Peyer's patch (tissue), 4 donors: ENCODE data around the gene GFY. TPM values are rescaled to one million over a fixed set of nuclear protein-coding genes. Genes with fewer than 3 reads are reported as not detected.
A peak's percentile ranks its signal among the peaks of the same experiment; 100 is the strongest.

ENCODE experiments used
- DNase-seq, 3 donors: peaks; one replicate each; pipeline ENCODE4 v3.0.0-alpha.2; 2017 to 2019
- H3K27ac ChIP-seq, 4 donors: fragments of 200-600 bp; sonication (generic); one replicate each; pipeline ENCODE4 v1.5.1; 2016 to 2019
- H3K27me3 ChIP-seq, 2 donors: fragments of 200-600 bp; sonication (generic); one replicate each; pipeline ENCODE4 v1.5.1; 2019
- H3K36me3 ChIP-seq, 3 donors: fragments of 200-600 bp; sonication (generic); one replicate each; pipeline ENCODE4 v1.5.1; 2016 to 2019
- H3K4me1 ChIP-seq, 4 donors: fragments of 200-600 bp; sonication (generic); one replicate each; pipeline ENCODE4 v1.5.1; 2016 to 2019
- H3K4me3 ChIP-seq, 4 donors: fragments of 200-600 bp; sonication (generic); 1 replicate in 3 of 4; 2 replicates in 1 of 4; pipeline ENCODE4 v1.5.1; 2016 to 2019; ENCODE audit warnings: mild to moderate bottlenecking in 1 of 4
- H3K9me3 ChIP-seq, 4 donors: fragments of 200-600 bp; sonication (generic); one replicate each; pipeline ENCODE4 v1.5.1; 2016 to 2019; ENCODE audit warnings: mild to moderate bottlenecking in 1 of 4
- POLR2A ChIP-seq, 2 donors: fragments of 450-650 bp; IDR thresholded peaks; one replicate each; pipeline ENCODE4 v1.5.1; 2017; ENCODE audit warnings: antibody characterized with exemption in 2 of 2, mild to moderate bottlenecking in 2 of 2, moderate library complexity in 2 of 2
- total RNA-seq, 4 donors: library from RNA; depleted of rRNA; stranded (reverse); fragments of >200 nt; gene quantifications; one replicate each; pipeline ENCODE4 v1.1.0, GENCODE V29; 2016
- TF ChIP-seq, protein P1 (sequence below), 6 experiments: fragments of 450-650 bp in 4 of 6; fragments of 200-600 bp in 2 of 6; sonication (generic) in 1 of 6; IDR thresholded peaks; one replicate each; pipeline ENCODE4 v1.5.1; 2017 to 2019; ENCODE audit warnings: antibody characterized with exemption in 6 of 6, mild to moderate bottlenecking in 3 of 6, moderate library complexity in 1 of 6

Gene GFY
- total RNA-seq, 4 donors from 2014 or later = not detected

DNA sequence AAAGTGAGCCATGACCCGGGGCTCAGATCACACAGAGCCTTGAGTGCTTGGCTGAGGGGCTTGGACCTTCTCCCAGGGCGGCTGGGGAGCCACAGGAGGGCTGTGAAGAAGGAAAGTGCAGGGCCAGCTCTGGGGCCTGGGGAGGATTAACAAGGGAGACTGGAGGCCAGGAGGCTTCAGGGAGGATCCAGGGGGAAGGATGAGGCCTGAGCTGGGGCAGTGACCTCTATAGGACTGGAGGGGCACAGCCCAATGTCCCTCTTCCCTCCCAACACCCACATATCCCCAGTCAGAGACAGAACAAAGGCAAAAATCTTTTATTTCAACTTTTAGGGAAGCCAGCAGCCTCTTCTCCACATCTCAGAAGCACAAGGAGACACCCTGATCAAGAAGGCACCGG, 20.8 kb downstream of the GFY start:
- peaks cover 0 to 21% (median 3%) of the 10 kb centered on the region in 4 donors for H3K4me1 ChIP-seq
- no peak overlapping the region for H3K4me3 ChIP-seq
- H3K9me3 ChIP-seq = no peaks in the 10 kb centered on the region
- H3K27me3 ChIP-seq = peaks cover 0 to 15% of the 10 kb centered on the region in 2 donors
- no peak for DNase-seq
- H3K27ac ChIP-seq = no peak overlapping the region
- TF ChIP-seq, protein P1, sequence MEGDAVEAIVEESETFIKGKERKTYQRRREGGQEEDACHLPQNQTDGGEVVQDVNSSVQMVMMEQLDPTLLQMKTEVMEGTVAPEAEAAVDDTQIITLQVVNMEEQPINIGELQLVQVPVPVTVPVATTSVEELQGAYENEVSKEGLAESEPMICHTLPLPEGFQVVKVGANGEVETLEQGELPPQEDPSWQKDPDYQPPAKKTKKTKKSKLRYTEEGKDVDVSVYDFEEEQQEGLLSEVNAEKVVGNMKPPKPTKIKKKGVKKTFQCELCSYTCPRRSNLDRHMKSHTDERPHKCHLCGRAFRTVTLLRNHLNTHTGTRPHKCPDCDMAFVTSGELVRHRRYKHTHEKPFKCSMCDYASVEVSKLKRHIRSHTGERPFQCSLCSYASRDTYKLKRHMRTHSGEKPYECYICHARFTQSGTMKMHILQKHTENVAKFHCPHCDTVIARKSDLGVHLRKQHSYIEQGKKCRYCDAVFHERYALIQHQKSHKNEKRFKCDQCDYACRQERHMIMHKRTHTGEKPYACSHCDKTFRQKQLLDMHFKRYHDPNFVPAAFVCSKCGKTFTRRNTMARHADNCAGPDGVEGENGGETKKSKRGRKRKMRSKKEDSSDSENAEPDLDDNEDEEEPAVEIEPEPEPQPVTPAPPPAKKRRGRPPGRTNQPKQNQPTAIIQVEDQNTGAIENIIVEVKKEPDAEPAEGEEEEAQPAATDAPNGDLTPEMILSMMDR (IDR thresholded peaks at IDR 0.05) = no peak
- no peak for TF ChIP-seq POLR2A (IDR thresholded peaks at IDR 0.05)
- H3K36me3 ChIP-seq = peaks cover 0 to 21% (median 0%) of the 10 kb centered on the region in 3 donors

DNA sequence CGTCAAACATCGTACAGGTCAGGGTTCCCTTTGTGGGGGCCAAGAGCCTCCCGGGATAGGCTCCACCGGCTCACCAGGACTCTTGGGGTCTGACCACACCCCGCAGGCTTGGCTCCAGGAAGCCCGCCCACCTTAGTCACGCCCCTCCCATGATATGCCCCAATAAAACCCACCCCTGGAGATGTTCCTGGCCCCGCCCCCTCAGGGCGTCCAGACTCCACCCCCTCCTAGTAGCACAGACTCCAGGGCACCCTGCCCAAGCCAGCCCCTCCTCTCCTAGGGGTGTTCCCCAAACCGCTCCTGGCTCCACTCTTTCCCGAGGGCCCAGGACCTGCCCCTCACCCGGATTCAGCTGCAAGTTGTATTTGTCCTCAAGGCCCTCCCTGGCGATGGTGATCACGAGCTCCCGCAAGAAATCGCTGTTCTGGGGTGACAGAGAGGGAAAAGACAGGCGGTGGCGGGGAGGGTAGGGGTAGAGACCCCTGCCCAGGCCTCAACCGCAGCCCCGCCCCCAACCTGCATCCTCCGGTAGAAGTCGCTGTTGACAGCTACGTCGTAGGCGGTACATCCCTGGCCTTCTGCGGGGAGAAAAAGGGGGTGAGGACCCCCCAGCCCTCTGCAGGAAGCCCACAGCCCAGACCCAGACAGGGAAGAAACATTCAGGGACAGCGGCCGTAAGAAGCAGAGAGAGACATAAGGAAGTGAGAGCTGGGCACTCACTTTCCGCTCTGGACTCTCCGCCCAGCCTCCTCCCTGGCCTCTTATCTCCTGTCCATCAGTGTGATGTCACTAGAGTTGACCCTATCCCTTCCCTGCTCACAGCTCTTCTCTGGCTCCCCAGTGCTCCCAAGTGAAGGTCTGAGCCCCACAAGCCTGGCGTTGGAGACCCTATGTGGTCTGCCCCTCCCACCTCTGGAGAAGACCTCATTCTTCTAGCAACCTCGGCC, 22.6 kb downstream of the GFY start:
- H3K4me1 ChIP-seq = peaks cover 0 to 14% (median 3%) of the 10 kb centered on the region in 4 donors
- DNase-seq = no peak
- H3K4me3 ChIP-seq = no peak overlapping the region
- H3K36me3 ChIP-seq = peaks cover 0 to 21% (median 0%) of the 10 kb centered on the region in 3 donors
- H3K9me3 ChIP-seq = no peaks in the 10 kb centered on the region
- H3K27me3 ChIP-seq = no peaks in the 10 kb centered on the region
- H3K27ac ChIP-seq = no peak overlapping the region
- TF ChIP-seq, protein P1 (IDR thresholded peaks at IDR 0.05) = no peak
- TF ChIP-seq POLR2A (IDR thresholded peaks at IDR 0.05) = no peak

DNA sequence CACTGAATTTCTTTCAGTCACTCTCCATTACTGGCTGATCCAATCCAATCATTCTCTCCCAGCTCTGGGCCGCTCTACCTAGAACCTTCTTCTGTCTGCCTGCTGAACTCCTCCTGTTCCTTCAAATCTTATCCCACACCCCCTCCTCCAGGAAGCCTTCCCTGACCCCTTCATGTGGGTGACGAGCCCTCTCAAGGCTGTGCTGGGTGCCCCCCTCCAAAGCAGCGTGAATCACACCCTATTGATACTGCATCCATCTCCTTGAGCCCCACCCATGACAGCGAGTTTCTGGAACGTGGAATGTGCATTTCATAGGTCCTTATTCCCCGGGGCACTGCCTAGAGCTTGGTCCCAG, 23.2 kb downstream of the GFY start:
- H3K9me3 ChIP-seq = no peaks in the 10 kb centered on the region
- H3K36me3 ChIP-seq = peaks cover 0 to 21% (median 0%) of the 10 kb centered on the region in 3 donors
- DNase-seq = no peak
- peaks cover 0 to 10% (median 3%) of the 10 kb centered on the region in 4 donors for H3K4me1 ChIP-seq
- no peaks in the 10 kb centered on the region for H3K27me3 ChIP-seq
- H3K27ac ChIP-seq = no peak overlapping the region
- TF ChIP-seq, protein P1 (IDR thresholded peaks at IDR 0.05) = no peak
- TF ChIP-seq POLR2A (IDR thresholded peaks at IDR 0.05) = no peak
- H3K4me3 ChIP-seq = no peak overlapping the region

DNA sequence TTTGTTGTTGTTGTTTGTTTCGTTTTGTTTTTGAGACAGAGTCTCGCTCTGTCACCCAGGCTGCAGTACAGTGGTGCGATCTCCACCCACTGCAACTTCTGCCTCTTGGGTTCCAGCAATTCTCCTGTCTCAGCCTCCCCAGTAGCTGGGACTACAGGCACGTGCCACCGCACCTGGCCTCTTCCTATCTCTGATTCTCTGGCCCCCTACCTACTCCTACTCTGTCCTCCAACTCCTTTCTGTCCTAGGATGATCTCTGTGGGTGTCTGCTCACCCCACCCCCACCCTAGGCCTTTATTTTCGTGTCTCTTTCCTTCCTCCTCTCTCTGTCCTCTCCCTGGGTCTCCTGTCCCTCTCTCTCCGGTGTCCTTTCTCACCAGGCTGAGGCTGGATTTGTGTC, 25.2 kb downstream of the GFY start:
- peaks cover 3 to 21% (median 13%) of the 10 kb centered on the region in 4 donors for H3K4me1 ChIP-seq
- DNase-seq = no peak
- H3K27me3 ChIP-seq = no peaks in the 10 kb centered on the region
- peak overlapping the region in 1 of 4 donors; percentile 98 for H3K4me3 ChIP-seq
- TF ChIP-seq, protein P1 (IDR thresholded peaks at IDR 0.05) = no peak
- no peak for TF ChIP-seq POLR2A (IDR thresholded peaks at IDR 0.05)
- H3K27ac ChIP-seq = peak overlapping the region in 1 of 4 donors; percentile 25
- H3K9me3 ChIP-seq = no peaks in the 10 kb centered on the region
- peaks cover 0 to 21% (median 0%) of the 10 kb centered on the region in 3 donors for H3K36me3 ChIP-seq

DNA sequence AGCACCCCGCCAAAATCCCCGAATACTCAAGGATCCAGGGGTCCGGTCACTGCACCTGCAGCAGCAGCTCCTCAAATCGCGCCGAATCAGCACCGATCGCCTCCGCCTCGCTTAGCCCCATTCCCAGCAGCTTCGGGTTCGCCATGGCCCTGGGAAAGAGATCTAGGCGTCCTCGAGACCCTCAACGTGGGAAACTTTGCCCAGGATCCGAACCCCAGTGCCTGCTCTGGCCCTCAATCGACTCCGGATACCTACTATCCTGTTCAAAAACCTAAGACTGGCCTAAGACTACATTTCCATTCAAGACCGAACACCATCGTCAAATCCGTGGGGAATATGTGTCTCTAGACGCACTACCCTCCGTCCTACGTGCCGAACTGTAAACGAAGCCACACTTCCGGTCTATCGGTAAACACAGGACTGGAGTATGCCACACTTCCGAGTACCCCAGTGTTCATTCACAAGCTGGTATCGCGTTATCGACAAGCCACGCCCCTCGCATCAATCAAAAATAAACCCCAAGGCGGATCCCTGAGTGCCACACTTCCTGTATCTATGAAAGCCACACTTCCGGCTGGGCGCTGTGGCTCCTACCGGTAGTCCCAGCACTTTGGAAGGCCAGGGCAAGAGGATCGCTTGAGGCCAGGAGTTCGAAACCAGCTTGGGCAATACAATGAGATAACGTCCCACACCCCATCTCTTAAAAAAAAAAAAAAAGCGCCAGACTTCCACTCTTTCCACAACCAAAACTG, 26.4 kb downstream of the GFY start, which contains the start of gene PIH1D1:
TSS of gene PIH1D1 (minus strand) at position 385 of the 752 bp plus-strand sequence. CDS start at position 145, 240 bp downstream.
- H3K4me3 ChIP-seq = peak within 1 kb of the TSS; percentile 72 to 98 (median 81)
- TF ChIP-seq POLR2A (IDR thresholded peaks at IDR 0.05) = peak; percentile 41 to 48
- TF ChIP-seq, protein P1 (IDR thresholded peaks at IDR 0.05) = peak in 3 of 6 experiments; percentile 33 to 42 (median 36)
- peak within 1 kb of the TSS; percentile 95 to 99 (median 98) for H3K27ac ChIP-seq
- peak; percentile 94 to 99 (median 99) for DNase-seq
- H3K27me3 ChIP-seq = no peaks in the 10 kb centered on the region
- H3K4me1 ChIP-seq = peaks cover 3 to 21% (median 13%) of the 10 kb centered on the region in 4 donors
- peaks cover 0 to 18% (median 0%) of the 10 kb centered on the region in 3 donors for H3K36me3 ChIP-seq
- no peaks in the 10 kb centered on the region for H3K9me3 ChIP-seq
